NCI-H1930 (cell line): ENCODE data around the gene YWHAG.
"Not testable (repeated sequence)": the region's sequence is repeated elsewhere in the genome, so short reads cannot be mapped to it uniquely, and the experiment has no call there.

Experiments used
- DNase-seq, 2 experiments: peaks; one replicate each; lab custom pipeline; 2025; lab: John Stamatoyannopoulos, UW

Gene YWHAG

DNA sequence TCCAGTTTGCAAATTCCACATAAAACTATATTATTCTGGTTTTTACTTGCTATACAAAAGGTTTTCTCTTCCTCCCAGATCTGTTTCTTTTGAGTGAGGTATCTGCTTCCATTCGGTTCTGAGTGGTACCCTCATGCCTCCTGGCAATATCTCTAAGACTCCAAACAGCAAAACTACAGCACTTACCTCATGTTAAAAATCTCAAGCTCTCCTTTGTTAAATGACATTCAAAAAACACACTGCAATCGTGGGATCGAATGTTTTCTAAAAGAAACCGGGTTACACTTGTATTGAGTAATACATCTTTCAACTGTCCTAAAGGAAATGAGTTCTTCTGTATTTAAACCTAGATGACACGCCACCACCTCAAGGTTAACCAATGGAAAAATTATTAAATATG lies 11.1 kb downstream of the YWHAG start:
- no peak for DNase-seq

DNA sequence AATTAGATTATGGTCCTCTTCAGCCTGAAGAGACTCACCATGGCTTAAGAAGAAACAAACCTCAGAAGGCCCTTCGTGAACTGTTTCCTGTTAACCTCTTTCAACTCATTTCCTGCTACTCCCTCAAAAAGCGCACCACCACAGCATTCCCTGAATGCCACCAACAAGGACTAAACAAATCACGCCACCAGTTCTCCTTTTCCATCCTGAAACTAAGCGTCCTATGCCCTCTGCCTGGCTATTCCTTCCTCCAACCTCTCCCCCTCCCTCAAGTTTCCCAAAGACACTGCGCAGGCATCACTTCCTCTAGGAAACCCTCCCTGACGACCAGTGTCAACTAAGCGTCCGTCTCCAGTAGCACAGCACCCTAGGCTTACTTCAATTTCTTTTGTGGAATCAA lies 12.0 kb downstream of the YWHAG start:
- no peak for DNase-seq

DNA sequence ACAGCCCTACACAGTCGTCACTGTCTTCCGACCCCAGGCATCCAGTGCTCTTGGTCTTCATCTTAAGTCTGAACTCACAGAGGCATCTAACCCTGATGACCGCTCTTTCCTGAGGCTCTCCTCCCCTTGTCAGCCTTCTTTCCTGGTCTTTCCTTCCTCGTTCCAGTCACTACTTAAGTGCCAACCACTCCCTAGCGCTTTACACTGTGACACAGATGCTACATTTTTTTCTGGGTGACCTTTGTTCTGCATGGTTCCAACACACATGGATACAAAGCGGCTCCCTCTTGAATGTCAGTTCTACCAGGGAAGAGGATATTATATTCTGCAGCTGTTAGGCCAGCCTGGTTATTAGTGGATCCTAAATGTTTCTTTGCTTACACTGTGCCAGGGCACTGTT lies 12.7 kb downstream of the YWHAG start:
- DNase-seq = no peak

DNA sequence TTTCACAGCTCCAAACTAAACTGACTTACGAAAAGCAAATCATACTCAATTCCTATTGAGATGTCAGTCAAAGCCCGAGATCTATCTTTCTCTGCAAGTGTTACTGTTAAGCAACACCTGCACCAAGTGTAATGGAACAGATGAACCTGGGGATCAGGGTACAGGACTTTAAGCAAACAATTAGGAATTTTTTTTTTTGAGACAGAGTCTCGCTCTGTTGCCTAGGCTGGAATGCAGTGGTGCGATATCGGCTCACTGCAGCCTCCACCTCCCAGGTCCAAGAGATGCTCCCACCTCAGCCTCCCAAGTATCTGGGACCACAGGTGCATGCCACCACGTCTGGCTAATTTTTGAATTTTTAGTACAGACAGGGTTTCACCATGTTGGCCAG lies 14.9 kb downstream of the YWHAG start:
- DNase-seq = no peak

DNA sequence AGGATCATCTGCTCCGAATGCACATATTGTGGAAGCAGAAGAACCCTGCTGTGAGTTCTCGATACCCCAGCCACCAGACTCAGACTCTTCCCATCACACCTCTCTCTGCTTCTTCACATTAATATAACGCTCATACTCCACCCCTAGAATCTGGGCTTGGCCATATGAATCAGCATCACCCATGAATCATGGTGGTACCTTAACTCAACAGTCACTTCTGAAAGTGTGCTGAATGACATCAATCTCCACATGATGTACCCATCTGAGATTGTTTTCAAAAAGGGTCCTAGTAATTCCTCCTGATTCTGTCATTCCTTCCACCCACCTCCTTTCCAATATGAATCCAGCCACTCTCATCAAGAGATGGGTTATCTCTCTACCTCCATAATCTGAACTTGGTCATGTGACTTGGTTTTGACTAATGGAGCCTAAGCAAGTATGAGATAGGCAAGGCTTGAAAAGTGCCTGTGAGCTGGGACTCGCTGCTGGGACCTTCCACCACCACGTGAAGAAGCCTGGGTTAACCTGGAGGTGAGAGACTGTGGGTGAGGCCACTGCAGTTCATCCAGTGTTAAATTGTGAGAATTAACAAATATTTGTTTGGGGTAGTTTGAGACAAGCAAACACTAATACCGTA lies 15.4 kb downstream of the YWHAG start:
- DNase-seq = no peak

DNA sequence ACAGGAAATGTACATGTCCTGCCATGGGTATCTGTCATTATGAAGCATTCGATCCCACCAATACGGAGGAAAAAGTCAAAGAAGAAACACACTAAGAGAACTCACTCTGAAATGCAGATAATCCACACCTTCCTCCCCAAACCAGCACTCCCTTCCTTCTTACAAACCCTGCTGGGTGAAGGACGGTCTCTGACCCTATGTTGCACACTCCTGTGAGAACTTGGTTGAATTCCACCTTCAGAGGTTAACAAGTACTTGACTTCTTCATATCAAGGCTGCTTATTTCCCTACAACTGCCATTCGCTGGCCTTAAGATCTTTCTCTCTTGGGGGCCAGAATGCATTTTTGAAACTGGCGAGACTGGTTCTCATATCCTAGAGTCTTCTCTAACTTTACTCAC lies 16.6 kb downstream of the YWHAG start:
- no peak for DNase-seq

DNA sequence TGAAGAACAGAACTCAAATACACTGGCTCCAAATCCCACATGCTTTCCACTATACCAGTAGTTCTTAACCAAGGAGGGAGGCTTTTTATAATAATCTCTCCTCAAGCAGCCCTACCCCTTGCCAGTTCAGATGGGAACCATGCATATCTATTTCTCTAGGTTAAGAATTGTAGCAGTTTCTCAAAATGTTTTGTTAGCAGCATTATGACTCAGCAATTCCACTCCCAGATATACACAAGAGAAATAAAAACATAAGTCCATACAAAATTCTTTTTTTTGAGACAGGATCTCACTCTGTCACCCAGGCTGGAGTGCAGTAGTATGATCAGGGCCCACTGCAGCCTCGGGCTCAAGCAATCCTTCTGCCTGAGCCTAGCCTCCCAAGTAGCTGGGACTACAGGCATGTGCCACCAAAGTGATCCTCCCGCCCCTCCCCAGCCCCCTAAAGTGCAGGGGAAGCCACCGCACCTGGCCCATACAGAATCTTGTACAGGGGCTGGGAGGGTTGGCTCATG lies 18.1 kb downstream of the YWHAG start:
- no peak for DNase-seq

DNA sequence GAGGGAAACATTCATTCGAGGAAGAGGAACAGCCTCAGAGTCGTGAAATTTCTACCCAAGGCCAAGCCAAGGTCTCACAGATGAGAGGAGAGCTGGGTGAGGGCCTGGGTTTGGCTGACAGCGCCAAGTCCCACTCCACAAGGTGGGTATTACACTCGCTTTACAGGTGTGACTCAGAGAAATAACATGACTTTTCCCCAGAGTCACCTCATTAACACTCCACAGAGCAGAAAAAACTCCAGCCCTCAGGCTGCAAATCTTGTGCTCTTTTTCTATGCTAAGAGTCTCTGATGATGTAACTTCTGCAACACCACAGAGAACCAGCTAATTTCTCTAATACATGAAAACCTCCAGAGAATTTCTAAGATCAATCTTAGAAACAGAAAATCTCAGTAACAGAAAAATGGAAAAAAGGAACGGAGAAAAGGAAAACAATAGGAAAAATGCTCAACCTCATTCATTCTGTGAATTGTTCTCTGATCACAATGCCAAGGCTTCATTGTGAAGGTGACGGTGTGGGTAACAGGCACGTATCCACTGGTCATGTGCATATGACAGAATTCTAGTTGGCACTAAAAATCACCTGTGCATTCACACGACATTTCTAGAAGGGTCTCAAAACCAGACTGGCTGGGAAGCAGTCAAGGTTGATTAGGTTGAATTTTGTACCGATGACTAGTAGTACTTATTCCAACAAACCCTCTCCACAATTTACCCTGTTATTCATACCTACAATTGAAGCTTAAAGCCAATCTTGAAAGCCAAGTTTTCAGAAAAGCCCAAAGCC lies 20.3 kb downstream of the YWHAG start:
- DNase-seq = no peak

DNA sequence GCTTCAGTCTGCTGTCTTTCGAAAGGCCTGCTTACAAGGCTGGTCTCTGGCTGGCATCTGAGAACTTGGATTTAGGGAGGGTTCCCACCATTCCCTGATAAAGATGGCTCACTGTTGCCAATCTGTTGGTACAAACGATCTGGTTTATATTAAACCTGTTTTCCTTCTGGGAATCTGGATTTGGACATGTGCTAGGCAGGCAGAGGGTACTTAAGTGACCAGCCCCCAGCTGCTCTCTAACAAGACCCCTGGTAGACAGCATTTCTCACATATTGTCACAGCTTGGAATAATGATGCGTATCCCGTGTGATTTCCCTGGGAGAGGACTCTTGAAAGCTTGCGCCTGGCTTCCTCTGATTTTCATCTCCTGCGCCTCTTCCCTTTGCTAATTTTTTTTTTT lies 21.6 kb downstream of the YWHAG start:
- no peak for DNase-seq

DNA sequence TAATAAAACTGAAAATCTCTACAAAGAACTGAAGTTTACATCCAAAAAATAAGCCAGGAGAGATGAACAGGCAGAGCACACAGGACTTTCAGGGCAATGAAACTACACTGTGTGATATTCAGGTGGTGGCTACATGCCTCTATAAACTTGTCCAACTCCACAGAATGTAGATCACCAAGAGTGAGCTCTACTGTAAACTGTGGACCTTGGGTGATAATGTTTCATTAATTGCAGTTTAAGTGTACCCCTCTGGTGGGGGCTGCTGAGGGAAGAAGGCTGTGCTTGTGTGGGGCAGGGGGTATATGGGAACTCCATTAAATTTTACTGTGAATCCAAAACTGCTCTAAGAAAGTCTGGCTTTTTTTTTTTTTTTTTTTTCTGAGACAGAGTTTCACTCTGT lies 22.7 kb downstream of the YWHAG start:
- no peak for DNase-seq

DNA sequence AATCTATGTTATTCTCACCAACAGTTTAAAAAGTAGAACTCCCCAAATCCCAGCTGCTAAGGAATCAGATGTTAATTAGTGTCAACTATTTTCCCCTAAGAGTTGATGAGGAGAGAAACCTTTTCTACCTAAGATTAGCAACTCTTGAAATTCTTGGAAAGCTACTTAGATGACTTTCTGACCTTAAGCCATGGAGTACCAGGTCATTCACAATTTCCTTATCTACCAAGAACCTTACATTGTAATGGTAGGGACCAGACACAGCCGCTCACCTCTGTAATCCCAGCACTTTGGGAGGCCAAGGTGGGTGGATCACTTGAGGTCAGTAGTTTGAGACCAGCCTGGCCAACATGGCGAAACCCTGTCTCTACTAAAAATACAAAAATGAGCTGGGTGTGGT lies 23.4 kb downstream of the YWHAG start:
- DNase-seq = not testable (repeated sequence)

DNA sequence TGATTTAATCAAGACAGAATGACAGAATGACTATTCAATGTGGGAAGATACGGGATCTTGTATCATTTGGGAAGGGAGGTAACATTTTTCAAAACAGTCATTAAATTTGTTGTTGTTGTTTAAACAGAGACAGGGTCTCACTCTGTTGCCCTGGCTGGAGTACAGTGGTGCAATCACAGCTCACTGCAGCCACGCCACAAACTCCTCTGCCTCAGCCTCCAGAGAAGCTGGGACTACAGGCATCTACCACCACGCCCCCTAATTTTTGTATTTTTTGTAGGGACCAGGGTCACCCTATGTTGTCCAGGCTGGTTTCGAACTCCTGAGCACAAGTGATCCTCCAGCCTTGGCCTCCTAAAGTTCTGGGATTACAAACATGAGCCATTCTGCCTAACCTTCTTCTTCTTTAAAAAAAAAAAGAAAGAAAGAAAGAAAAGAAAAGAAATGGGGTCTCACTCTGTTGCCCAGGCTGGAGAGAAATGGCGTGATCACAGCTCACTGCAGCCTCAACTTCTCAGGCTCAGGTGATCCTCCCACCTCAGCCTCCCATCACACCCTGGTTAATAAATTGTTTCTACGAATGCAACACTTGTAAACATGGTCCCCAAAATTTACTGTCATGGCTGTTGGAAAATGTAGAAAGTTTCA lies 24.3 kb downstream of the YWHAG start:
- DNase-seq = no peak

DNA sequence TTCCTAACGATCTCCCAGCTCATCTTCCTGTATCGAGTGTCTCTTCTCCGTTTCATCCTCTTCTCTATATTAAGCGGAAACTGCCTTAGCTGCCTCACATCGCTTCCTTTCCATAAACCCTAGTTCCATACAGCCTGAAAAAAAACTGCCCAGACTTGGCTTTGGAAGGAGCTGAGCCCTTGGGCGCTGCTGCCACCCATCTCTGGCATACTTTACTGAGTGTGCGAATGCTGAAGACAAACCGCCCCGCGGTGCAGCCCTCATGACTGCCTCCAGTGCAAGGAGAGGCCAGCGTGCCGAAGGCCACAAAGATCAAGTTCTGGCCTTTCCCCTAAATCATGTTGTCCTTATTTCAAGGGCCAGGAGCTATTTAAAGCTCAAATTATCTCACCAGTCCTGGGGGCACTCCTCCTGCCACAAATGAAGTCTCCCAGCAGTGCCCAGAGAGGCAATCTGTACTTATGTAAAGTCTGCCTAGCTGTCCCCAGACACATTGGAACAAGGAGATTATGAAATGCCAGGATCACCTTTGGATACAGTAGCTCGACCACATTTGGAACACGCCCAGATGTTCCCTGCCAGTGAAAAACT lies 25.2 kb downstream of the YWHAG start:
- no peak for DNase-seq

DNA sequence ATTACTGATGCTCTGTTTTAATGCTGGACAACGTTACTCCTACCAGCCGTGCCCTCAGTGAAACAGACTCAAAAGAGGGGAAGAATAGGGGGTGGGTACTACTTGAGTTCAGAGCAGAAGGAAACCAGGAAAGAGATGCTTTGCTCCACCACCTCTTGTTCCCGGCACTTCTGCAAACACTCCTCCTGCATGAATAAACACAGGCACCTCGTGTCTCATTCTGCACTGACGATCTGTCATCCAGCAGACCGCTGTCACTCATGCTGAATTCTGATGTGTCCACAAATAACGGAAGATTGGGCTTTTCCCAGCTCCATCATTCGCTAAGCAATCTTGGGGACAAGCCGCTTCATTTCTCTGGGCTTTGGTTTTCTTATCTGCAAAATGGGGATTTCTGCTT lies 26.7 kb downstream of the YWHAG start:
- no peak for DNase-seq

DNA sequence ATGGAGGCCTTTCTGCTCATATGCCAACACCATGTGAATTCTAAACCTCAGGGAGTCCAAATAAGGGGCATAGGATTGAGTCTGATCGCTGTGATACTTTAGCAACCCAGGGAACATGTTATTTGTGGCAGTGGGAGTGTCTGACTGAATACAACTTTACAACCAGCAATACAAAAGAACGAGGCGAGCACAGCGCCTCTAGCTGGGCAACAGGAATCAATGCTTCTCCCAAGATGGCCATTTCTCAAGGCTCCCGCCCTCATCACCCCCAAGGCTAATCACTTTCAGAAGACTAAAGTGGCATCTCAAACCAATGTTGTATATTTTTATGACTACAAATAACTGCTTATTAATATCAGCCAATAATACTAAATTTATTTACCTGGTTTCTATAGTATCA lies 28.1 kb downstream of the YWHAG start:
- DNase-seq = no peak

DNA sequence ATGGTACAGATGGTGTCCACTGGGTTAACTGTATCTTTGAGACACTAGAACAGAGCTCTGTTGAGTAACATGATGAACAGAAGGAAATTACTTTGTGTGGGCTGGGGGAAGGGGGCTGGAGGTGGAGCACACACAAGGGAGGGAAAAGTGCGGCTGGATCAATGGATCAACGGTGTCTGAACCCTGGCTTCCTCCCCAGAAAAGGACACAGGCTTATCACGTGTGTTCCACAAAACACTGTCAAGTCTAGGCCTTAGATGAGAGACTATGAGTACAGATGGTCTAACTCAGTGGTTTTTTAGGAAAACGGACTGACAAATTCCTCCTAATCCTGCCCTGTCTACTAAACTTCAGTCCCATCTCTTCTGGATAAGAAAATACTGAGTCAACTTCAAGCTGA lies 28.5 kb downstream of the YWHAG start:
- no peak for DNase-seq

DNA sequence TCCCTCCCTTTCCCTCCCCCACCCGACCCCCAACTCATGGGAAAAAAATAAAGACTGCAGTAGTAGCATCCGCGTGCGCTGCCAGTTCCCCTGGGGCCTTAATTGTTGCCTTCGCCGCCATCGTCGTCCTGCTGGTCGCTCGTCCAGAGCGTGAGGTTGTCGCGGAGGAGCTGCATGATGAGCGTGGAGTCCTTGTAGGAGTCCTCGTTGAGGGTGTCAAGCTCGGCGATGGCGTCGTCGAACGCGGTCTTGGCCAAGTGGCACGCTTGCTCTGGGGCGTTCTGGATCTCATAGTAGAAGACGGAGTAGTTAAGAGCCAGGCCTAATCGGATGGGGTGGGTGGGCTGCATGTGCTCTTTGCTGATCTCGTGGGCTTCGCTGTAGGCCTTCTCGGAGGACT lies 29.3 kb downstream of the YWHAG start:
- no peak for DNase-seq

DNA sequence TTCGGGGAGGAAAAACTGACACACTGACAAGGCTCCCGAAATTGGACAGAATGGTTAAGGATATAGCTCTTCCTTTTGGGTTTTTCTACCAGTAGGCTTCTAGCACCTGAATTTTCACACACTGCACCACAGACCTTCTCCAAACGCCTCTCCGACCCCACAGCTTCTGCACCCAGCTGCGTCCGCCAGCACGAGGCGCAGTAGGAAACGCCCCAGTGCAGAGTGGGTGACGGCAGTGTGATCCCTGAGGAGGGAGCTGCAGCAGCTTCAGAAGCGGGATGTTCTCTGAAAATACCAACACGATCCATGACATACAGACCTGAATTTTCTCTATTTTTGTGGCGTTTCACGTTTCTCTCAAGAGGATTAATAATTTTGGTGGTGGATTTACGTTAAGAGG lies 30.4 kb downstream of the YWHAG start:
- no peak for DNase-seq

DNA sequence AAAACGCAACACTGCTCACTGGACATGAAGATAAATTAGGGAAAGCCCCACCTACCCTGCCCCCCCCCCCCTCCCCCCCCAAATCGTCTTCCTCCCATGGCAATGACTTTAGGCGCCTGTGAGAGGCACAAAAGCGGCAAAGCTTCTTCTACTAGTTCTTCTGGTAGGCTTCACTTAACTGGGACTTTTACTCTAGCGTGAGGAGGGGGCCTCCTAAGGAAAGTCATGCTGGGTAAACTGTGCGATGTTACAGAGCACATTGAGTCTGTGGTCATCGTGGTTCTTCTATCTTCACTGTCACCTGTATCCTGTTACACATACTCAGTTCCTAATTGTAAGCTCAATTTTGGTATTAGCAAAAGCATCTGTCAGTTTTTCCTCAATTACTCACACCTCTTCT lies 31.2 kb downstream of the YWHAG start:
- DNase-seq = no peak

DNA sequence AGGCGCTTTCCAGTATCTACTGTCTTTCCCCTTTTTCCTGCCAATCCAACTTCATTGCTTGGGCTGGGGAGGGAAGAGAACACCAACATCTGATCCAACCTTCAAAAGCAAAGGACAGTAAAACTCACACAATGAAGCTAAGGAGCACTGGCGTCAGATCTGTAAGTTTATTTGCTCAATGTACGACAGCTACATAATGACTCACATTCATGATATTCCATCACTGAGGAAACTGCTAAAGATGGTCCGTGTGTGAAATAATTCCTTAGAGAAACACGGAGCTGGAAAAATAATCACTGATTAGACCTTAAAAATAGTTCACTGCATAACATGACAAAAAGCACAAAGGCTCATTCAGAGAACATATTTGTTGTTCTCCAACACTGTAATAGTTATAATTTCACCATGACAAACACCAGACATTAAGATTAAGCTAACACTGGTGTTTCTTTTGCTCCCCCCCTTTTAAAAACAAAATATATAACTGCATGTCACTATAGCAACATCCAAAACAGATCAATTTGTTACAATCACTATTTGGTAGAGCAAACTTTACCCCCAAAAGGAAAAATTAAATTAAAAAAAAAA lies 32.1 kb downstream of the YWHAG start:
- no peak for DNase-seq

DNA sequence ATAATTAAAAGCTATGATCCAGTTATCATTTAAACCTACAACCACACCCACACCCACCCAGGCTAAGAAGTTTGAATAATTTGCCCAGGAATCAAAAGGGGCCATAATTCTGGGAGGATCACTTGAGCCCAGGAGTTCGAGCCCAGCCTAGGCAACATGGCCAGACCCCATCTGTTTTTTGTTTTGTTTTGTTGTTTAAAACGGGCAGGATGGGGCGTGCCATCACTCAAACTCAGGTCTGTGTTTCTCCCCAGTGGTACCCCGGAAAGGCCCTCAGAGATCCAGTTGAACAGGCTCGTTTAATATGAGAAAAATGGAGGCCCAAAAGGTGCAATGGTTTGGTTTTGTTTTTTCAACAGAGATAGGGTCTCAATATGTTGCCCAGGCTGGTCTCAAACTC lies 33.0 kb downstream of the YWHAG start:
- no peak for DNase-seq

DNA sequence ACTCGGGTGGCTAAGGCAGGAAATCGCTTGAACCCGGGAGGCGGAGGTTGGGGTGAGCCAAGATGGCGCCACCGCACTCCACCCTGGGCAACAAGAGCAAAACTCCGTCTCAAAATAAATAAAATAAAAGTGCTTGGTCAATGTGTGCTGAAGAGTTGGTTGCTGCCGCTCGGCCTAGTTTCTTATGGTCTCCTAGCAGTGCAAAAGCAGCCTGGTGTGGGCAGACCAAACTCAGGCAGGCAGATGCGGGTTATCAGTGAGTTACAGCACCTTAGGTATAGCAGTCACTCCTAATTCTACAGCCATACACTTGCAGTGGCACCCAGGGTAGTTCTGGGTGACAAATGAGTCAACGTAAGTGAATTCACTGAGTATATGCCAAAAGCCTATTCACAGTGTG lies 33.7 kb downstream of the YWHAG start:
- no peak for DNase-seq
